PC-9 (cell line): ENCODE data around the gene MRPL43. TPM values are rescaled to one million over a fixed set of nuclear protein-coding genes. Genes with fewer than 3 reads are reported as not detected.

ENCODE experiments used
- Bru-seq: library from RNA; stranded (reverse); fragments of 400-500 nt; gene quantifications from one replicate; lab custom pipeline; 2021; lab: Mats Ljungman, UMichigan
- BruChase-seq, 2 experiments: library from RNA; stranded (reverse); fragments of 400-500 nt; gene quantifications; one replicate each; lab custom pipeline; 2021; lab: Mats Ljungman, UMichigan
- BruUV-seq: library from RNA; stranded (reverse); fragments of 400-500 nt; replicated peaks from 2 replicates; lab custom pipeline; 2021; lab: Mats Ljungman, UMichigan
- CTCF ChIA-PET: fragments of 300-600 bp; sonication (Branson Sonifier 250); formaldehyde crosslinking; loops from one replicate; lab custom pipeline; 2022; ENCODE audit warnings: antibody characterized with exemption; lab: Charles Lee
- POLR2A ChIA-PET: fragments of 300-600 bp; sonication (Branson Sonifier 250); formaldehyde crosslinking; loops from one replicate; lab custom pipeline; 2022; ENCODE audit warnings: antibody characterized with exemption; ENCODE audit not compliant: unreplicated experiment; lab: Charles Lee
- DNase-seq, 2 experiments: peaks; one replicate each; pipeline versions ENCODE4 v3.0.0 to v3.0.0-alpha.2; 2015 to 2022; ENCODE audit warnings: mixed read lengths in 1 of 2
- H2AFZ ChIP-seq: fragments of 200-600 bp; sonication (generic); 2 replicates; pipeline ENCODE4 v1.8.1; 2017; ENCODE audit warnings: antibody characterized with exemption
- H3F3A ChIP-seq: fragments of 200-600 bp; sonication (generic); 2 replicates; pipeline ENCODE4 v1.8.1; 2017; ENCODE audit warnings: antibody characterized with exemption, mild to moderate bottlenecking, low read depth; ENCODE audit not compliant: insufficient read depth
- H3K27ac ChIP-seq: fragments of 200-600 bp; sonication (generic); 2 replicates; pipeline ENCODE4 v1.6.1; 2016; ENCODE audit warnings: mixed run types
- H3K27me3 ChIP-seq: fragments of 200-600 bp; sonication (generic); 2 replicates; pipeline ENCODE4 v1.6.1; 2016; ENCODE audit warnings: low read depth, mixed run types; ENCODE audit not compliant: insufficient read depth
- H3K36me3 ChIP-seq: fragments of 200-600 bp; sonication (generic); 2 replicates; pipeline ENCODE4 v1.6.1; 2016; ENCODE audit warnings: low read depth, mixed run types
- H3K4me1 ChIP-seq: fragments of 200-600 bp; sonication (generic); replicated peaks from 2 replicates; pipeline ENCODE4 v1.6.1; 2016; ENCODE audit warnings: mixed run types; ENCODE audit not compliant: insufficient read depth
- H3K4me2 ChIP-seq: fragments of 200-600 bp; sonication (generic); 2 replicates; pipeline ENCODE4 v1.6.1; 2017; ENCODE audit warnings: mixed run types
- H3K4me3 ChIP-seq: fragments of 200-600 bp; sonication (generic); 2 replicates; pipeline ENCODE4 v1.6.1; 2016; ENCODE audit warnings: mixed run types
- H3K79me2 ChIP-seq: fragments of 200-600 bp; sonication (generic); 2 replicates; pipeline ENCODE4 v1.6.1; 2017; ENCODE audit warnings: low read depth, mixed run types
- H3K9me2 ChIP-seq: fragments of 200-600 bp; sonication (generic); 2 replicates; pipeline ENCODE4 v1.8.1; 2017; ENCODE audit warnings: mild to moderate bottlenecking; ENCODE audit not compliant: insufficient read depth
- H3K9me3 ChIP-seq: fragments of 200-600 bp; sonication (generic); 2 replicates; pipeline ENCODE4 v1.8.1; 2016; ENCODE audit warnings: low read depth; ENCODE audit not compliant: insufficient read depth
- H4K20me1 ChIP-seq: fragments of 200-600 bp; sonication (generic); 2 replicates; pipeline ENCODE4 v1.8.1; 2017; ENCODE audit not compliant: insufficient read depth
- EZH2 ChIP-seq: fragments of 200-600 bp; sonication (generic); IDR thresholded peaks from 2 replicates; pipeline ENCODE4 v1.8.0; 2017; ENCODE audit warnings: antibody characterized with exemption, low read depth
- intact Hi-C: fragments of 100-400 bp; cut with micrococcal nuclease; formaldehyde crosslinking; loops from one replicate; pipeline ENCODE4 v1.10.0; 2022; ENCODE audit not compliant: unreplicated experiment
- long read RNA-seq: library from polyadenylated mRNA; stranded (forward); transcript quantifications from one replicate; pipeline ENCODE4 v2.0.0, GENCODE V29; 2022
- total RNA-seq: library from RNA; stranded (reverse); gene quantifications from 2 replicates; pipeline ENCODE4 v1.2.3, GENCODE V29; 2021
- TF ChIP-seq, protein P1 (sequence below): fragments of 200-600 bp; sonication (generic); conservative IDR thresholded peaks from 2 replicates; pipeline ENCODE4 v1.6.1; 2017; ENCODE audit warnings: mixed run types, antibody characterized with exemption, mild to moderate bottlenecking, moderate library complexity

MRPL43 gene
- total RNA-seq (41.0 and 45.7 TPM in 2 replicates), Bru-seq, nascent RNA (percentile 58 among the genes with signal in this experiment), BruChase-seq, experiment 1, labeled RNA remaining after a 2-hour chase (percentile 70 among the genes with signal in this experiment), BruChase-seq, experiment 2, labeled RNA remaining after a 6-hour chase (percentile 76 among the genes with signal in this experiment)
- long read RNA-seq, transcript MRPL43-204 (6 exons, 894 nt), result minor isoform, 9 of 62 reads
- long read RNA-seq, transcript MRPL43-201 (5 exons, 747 nt), result major isoform, 19 of 62 reads
- long read RNA-seq, transcript MRPL43-203 (3 exons, 1,010 nt), result minor isoform, 16 of 62 reads
- long read RNA-seq, partial matches to known transcripts, result 5 of 62 reads
- long read RNA-seq, other reads (novel, unspliced or antisense), result 5 of 62 reads

DNA sequence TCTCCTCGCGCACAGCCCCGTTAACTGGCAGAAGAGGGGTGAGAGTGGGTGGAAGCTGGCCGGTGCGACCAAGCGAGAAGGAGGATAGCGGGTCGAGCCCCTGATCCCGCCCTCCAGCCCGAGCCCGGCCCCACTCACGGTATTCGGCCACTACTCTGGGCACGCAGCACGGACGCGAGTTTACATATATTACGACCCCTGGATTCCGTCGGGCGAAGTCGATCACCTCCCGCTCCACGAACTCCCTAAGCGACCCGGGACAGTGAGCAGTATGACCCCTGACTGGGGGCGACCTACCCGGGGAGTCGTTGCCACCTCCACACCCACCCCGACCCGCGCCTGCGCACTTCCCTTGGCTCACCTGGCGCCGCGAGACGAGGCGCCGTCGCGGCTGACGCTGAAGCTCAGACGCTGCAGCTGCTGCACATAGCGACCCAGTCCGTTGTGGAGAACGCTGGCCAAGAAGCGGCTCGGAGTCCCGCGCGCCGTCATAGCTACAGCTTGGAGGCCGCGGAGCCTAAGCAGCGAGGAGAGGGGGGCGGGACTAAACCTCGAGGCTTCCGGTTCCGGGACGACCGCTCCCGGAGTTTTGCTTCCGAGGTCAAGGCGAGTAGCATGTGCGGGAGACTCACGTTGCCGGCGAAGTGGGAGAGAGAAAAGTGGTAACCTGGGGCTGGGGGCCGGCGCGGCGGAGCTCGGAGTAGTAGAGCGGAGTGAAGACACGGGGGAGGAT lies at the start of gene MRPL43, which contains the start of gene TWNK:
Gene MRPL43, minus strand, starts transcription at position 546 of the 733 bp plus-strand sequence. Its CDS starts 54 bp downstream, at position 492.
Gene TWNK, plus strand, starts transcription at position 592 of the 733 bp plus-strand sequence. CDS start 668 bp downstream, outside the sequence.
- Histone ChIP-seq H3K4me1 (peaks cover 4% of the 10 kb centered on the region), H4K20me1 (no peaks in the 10 kb centered on the region), H3K36me3 (no peaks in the 10 kb centered on the region), H3K9me3 (no peaks in the 10 kb centered on the region), H3K4me2 (peak within 1 kb of the TSS; percentile 94), H3K27ac (peak within 1 kb of the TSS; percentile 30), H3K9me2 (no peaks in the 10 kb centered on the region), H3K79me2 (peaks cover 47% of the 10 kb centered on the region), H3F3A (peaks cover 3% of the 10 kb centered on the region; the same call in 1 of the 2 replicates), H2AFZ (peak within 1 kb of the TSS; percentile 78), H3K27me3 (no peaks in the 10 kb centered on the region), H3K4me3 (peak within 1 kb of the TSS; percentile 69)
- ChIA-PET POLR2A (interaction anchor here (0.6 to 0.7 kb wide), 2 partner anchors 15 to 56 kb away, joined by 3 to 5 read pairs; no protein-coding TSS in a partner anchor), CTCF (no interaction called here)
- BruUV-seq, result no TSS peak
- no peak for TF ChIP-seq EZH2
- TF ChIP-seq, protein P1, sequence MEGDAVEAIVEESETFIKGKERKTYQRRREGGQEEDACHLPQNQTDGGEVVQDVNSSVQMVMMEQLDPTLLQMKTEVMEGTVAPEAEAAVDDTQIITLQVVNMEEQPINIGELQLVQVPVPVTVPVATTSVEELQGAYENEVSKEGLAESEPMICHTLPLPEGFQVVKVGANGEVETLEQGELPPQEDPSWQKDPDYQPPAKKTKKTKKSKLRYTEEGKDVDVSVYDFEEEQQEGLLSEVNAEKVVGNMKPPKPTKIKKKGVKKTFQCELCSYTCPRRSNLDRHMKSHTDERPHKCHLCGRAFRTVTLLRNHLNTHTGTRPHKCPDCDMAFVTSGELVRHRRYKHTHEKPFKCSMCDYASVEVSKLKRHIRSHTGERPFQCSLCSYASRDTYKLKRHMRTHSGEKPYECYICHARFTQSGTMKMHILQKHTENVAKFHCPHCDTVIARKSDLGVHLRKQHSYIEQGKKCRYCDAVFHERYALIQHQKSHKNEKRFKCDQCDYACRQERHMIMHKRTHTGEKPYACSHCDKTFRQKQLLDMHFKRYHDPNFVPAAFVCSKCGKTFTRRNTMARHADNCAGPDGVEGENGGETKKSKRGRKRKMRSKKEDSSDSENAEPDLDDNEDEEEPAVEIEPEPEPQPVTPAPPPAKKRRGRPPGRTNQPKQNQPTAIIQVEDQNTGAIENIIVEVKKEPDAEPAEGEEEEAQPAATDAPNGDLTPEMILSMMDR, result no peak
- intact Hi-C loops, result no loop called here
- peak; percentile 59 to 60 for DNase-seq

DNA sequence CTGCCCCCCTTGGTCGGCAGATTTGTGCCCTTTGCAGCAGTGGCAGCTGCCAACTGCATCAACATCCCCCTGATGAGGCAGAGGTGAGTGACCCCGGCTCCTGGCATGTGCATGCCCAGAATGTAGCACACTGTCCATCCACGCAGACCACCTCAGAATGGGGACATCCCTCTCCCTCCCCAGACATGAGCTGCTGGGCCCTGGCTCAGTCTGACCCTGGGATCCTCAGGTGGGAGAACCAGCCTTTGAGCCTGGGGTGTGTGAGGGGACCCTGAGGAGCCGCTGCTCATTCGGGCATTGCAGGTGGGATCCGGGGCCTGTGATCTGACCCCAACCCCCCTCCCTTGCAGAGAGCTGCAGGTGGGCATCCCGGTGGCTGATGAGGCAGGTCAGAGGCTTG lies 49.4 kb upstream of the MRPL43 start:
- H4K20me1 ChIP-seq, result no peaks in the 10 kb centered on the region
- H3K79me2 ChIP-seq, result no peaks in the 10 kb centered on the region
- peaks cover 14% of the 10 kb centered on the region for H3K4me1 ChIP-seq
- H3K27me3 ChIP-seq, result no peaks in the 10 kb centered on the region
- intact Hi-C loops, result no loop called here
- no peaks in the 10 kb centered on the region for H3K9me3 ChIP-seq
- no peak overlapping the region for H2AFZ ChIP-seq
- DNase-seq, result no peak
- peaks cover 16% of the 10 kb centered on the region; the same call in 1 of the 2 replicates for H3F3A ChIP-seq
- CTCF ChIA-PET, result no interaction called here
- POLR2A ChIA-PET, result interaction anchor here (0.6 kb wide), 1 partner anchor 696 kb away, joined by 4 read pairs; no protein-coding TSS in a partner anchor
- no peaks in the 10 kb centered on the region for H3K9me2 ChIP-seq
- no peak overlapping the region for H3K4me3 ChIP-seq
- no peak overlapping the region for H3K4me2 ChIP-seq
- H3K36me3 ChIP-seq, result no peaks in the 10 kb centered on the region
- H3K27ac ChIP-seq, result no peak overlapping the region
- TF ChIP-seq, protein P1, result no peak
- no peak for TF ChIP-seq EZH2
- BruUV-seq, result no TSS peak

DNA sequence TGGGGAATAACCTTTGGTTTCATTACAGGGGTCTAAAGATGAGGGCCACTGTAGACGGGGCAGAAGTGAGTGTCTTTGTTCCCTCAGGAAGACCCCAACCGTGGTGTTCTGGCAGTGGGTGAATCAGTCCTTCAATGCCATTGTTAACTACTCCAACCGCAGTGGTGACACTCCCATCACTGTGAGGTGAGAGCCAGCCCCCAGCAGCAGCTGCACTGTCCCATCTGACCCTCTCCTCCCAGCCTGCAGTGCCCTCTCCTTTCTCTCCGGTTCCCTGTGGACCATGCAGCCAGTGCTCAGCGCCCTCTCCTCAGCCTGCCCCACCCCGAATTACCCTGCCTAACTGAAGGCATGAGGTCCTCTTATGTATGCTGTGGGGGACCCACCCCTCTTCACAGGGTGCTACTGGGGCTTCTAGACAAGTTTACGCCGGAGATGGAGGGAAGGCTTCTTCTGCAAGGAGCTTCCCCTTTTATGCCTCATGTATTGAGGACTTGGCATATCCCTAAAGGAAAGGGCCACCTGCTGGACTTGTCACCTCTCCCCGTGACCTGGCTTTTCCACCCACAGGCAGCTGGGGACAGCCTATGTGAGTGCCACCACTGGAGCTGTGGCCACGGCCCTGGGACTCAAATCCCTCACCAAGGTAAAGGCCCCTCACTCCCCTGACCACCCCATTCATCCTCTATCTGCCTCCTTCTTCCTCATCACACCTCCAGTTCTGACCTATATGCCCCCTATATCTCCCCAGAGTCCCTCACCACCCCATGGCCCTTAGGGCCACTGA lies 48.8 kb upstream of the MRPL43 start:
- no peaks in the 10 kb centered on the region for H4K20me1 ChIP-seq
- intact Hi-C loops, result no loop called here
- H3K4me2 ChIP-seq, result no peak overlapping the region
- no peak for TF ChIP-seq EZH2
- TF ChIP-seq, protein P1, result no peak
- no peaks in the 10 kb centered on the region for H3K9me2 ChIP-seq
- H3F3A ChIP-seq, result peaks cover 16% of the 10 kb centered on the region; the same call in 1 of the 2 replicates
- H3K36me3 ChIP-seq, result no peaks in the 10 kb centered on the region
- no peak overlapping the region for H3K27ac ChIP-seq
- POLR2A ChIA-PET, result no interaction called here
- H3K9me3 ChIP-seq, result no peaks in the 10 kb centered on the region
- CTCF ChIA-PET, result no interaction called here
- H3K4me3 ChIP-seq, result no peak overlapping the region
- no peaks in the 10 kb centered on the region for H3K79me2 ChIP-seq
- no TSS peak for BruUV-seq
- no peak overlapping the region for H2AFZ ChIP-seq
- H3K27me3 ChIP-seq, result no peaks in the 10 kb centered on the region
- peaks cover 10% of the 10 kb centered on the region for H3K4me1 ChIP-seq
- DNase-seq, result no peak
